Activated CD4-positive, CD25-positive, alpha-beta regulatory T cell treated with anti-CD3 and anti-CD28 coated beads, Interleukin-2, amount 50 U/mL, for 16 hours (primary cell): ENCODE data around the gene HPS4.
A peak's percentile ranks its signal among the peaks of the same experiment; 100 is the strongest.
"Not testable (repeated sequence)": the region's sequence is repeated elsewhere in the genome, so short reads cannot be mapped to it uniquely, and the experiment has no call there.

Experiments used
- DNase-seq: peaks from one replicate; pipeline ENCODE4 v3.0.0-alpha.2; 2020; ENCODE audit warnings: low read depth, low spot score

The HPS4 gene

GRCh38 chr22:26443901-26444690 is 39.5 kb downstream of the HPS4 start:
- DNase-seq = no peak

- DNase-seq = no peak
Measured at GRCh38 chr22:26442086-26442756, 41.4 kb downstream of the HPS4 start.

DNA sequence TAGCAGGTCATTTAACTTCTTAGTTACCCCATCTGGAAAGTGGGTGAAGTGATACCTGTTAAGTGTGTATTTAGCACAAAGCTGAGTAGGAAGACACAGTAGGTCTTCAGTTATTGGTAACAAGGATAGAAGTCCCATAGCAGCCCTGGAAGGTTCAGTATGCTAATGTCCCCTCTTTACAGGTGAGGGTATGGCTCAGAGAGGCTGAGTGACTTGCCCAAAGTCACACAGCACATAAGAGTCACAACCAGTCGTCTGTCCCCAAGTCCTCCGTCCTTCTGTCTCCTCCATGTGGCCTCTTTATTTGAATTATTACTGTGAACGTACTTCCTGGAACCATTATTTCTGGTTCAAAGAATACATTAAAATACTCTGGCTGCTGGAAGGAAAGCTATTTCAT is 44.0 kb downstream of the HPS4 start:
- no peak for DNase-seq

- DNase-seq = not testable (repeated sequence)
Measured at GRCh38 chr22:26438776-26439175, 44.8 kb downstream of the HPS4 start.

DNA sequence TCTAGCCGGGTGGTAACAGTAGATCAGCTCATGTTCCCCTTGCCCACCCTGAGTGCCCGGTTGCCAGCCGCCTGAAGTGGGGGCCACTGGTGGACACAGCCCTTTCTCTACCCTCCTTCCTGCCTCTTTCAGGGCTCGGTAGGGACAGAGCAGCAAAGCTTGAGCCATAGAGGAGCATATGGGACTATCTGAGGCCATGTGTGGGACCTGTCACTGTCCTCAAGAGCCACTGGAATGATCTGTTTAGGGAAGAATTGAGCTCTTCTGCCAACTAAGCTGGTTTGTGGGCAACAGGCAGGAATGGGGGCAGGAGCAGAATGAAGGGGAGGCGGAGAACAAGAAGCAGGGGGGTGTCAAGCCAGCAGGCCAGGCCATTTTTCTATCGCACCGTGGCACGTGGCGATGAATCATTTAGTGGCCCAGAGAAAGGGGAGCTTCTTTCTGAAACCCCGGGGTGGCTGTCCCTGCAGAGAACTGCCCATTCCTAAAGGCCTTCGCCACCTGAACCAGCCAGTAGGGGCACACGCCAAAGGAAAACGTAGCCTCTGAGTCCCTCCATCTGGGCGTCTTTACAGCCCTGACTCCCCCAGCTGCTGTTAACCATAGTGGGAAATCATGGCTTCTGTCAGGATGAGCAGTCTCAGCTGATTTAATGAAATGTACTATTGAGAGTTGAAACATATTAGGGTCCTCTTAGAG is 45.7 kb downstream of the HPS4 start:
- DNase-seq = no peak

GRCh38 chr22:26436903-26437515 is 46.6 kb downstream of the HPS4 start:
- DNase-seq = no peak

DNA sequence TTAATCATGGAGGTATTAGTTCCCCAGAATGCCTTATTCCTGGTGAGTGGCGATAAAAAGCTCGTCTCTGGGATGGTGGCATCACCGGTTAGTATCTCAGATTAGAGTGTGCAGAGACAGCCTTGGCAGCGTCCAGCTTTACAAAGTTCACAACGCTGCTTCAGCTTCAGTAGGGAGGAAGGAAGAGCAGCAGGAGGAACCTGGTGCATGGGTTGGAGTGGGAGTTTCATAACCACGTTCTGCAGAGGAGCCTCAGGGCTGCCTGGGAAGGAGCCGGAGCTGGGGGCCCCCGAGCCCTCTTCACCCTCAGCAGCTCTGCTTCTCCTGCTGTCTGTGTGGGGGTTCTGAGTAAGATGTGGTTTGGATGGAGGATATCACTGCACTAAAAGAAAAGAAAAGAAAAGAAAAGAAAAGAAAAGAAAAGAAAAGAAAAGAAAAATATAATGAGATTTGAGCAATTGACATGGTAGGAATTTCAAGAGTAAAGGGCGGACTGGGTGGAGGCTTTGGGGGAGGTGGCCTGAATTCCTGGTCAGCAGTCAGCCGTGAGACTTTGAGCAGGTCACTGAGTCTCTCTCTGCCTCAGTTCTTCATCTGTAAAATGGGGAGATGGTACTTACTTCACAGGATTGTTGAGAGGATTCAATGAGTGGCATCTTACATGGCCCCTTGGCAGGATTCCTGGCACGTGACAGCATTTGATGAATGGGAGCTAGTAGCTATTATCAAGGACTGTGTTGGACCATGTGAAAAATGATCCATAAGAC is 48.1 kb downstream of the HPS4 start:
- DNase-seq = no peak

- DNase-seq = no peak
Measured at GRCh38 chr22:26433805-26434204, 49.8 kb downstream of the HPS4 start.

DNA sequence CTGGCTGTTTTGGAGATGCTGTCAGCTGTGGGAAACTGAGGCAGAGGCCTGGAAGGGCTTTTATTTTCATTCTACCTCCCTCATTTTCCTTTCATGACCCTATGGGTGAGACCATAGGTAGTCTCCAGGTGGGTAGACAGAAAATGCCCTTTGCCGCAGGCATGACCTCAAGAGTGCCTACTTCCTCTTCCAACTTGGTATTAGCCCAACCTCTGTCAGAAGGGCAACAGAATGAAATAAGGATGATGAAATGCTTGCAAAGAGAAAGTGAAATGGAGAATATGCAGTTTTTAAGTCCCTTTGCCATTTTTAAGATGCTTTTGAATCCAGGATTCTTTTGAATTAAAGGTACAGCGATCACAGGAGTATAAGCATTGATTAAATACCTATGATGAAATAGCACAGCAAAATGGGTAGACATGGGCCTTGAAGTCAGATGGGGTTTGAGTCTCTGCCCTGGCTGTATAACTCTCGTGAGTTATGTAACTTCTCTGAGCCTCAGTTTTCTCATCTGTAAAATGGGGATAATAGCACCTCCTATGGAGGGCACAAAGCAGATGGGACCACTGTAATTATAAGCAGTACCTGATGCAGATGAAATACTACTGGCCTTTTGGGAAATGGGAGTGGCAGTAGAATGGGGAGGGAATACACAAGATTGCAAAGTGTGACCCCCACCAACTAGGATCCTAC is 50.8 kb downstream of the HPS4 start:
- no peak for DNase-seq

GRCh38 chr22:26431261-26431995 is 52.2 kb downstream of the HPS4 start:
- no peak for DNase-seq

DNA sequence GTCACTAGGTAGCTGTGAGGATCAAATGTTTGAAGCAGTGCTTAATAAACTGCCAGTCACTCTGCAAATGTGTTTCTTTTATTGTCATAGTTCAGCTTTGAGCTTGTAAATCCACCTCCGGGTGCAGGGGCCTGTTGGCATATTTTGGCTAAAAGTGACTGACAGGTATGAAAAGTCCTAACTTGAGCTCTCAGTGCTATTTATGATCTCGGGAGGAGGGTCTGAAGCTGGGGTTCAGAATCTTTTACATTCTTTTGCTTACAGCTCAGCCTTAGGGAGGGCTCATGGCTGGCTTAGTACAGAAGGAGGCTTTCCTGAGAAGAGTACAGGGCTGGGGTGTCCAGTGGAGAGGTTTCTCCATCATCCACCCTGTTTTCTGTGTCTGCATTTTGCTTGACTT is 53.0 kb downstream of the HPS4 start:
- no peak for DNase-seq

- DNase-seq = no peak
Measured at GRCh38 chr22:26429458-26430286, 53.9 kb downstream of the HPS4 start.

DNA sequence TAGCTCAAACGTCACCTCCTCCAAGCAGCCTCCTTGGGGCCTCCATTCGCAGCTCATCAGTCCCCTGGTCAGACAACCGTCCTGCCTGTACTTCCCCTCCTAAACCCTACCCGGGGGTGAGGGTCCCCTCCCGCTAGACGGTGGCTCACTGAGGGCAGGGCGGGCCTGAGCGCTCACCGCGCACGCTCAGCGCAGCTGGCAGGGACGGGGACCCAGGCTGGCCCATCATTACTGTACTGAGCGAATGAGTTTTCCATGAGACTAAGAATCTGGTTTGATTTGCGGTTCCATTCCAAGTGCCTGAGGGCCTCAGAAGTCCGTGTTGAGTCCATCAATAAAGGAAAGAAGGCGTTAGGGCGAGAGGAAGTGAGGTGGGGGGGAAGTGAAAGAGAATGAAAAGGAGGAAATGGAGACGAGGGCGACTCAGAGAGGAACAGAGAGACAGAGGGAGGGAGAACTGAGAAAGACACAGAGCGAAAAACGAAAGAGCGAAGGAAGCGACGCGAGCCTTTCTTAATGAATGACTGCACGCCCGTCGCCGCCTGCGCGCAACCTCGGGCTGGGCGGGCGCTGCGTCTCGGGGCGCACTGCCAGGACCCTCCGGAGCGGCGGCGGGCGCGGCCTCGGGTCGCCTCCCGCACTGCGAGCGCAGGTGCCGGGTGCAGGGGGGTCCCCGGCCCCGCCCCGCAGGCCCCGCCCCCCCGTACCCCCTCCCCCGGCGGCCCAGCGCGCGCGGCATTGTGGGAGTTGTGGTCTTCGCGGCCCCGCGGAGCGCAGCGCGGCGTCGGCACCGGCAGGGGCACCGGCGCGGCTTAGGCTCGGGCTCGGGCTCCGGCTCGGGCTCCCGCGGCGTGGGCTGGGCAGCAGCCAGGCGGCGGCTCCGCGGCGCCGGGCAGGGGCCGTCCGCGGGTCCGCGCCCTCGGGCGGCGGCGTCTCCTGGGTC is 54.8 kb downstream of the HPS4 start, which contains the start of gene ASPHD2:
TSS of gene ASPHD2 (plus strand) at position 746 of the 943 bp plus-strand sequence. CDS start 4,356 bp downstream, outside the sequence.
- peak; percentile 60 for DNase-seq

DNA sequence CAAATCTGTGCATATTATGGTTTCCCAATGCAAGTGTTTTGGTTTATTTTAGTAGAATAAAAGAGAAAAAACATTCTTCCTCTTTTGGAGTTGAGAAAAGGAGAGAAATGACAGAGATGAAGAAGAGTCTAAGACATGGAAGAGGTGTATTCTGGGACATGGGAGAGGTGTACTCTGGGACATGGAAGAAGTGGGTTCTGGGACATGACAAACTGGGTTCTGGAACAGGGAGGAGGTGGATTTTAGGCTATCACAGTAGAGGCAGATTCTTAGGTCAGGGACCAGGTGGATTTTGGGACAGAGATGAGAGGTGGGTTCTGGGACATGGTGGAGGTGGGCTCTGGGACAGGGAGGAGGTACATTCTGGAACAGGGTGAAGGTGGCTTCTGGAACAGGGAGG is 56.7 kb downstream of the HPS4 start:
- no peak for DNase-seq

DNA sequence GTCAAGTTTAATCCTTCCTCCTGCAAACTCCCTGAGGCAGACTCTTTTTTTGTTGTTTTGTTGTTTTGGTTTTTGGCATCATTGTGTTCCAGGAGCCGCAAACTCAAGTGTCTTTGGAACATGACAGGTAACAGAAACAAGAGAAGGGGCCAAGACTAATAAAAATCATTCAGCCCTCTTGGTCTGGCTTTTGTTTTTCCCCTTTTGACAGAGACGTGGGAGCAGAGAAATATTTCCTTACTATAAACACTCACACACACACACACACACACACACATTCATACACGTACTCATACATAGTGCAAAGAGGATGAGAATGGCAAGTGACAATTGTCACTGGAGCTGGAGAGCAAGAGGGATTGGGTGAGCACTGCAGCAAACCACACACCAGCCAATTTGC is 65.0 kb downstream of the HPS4 start:
- no peak for DNase-seq

DNA sequence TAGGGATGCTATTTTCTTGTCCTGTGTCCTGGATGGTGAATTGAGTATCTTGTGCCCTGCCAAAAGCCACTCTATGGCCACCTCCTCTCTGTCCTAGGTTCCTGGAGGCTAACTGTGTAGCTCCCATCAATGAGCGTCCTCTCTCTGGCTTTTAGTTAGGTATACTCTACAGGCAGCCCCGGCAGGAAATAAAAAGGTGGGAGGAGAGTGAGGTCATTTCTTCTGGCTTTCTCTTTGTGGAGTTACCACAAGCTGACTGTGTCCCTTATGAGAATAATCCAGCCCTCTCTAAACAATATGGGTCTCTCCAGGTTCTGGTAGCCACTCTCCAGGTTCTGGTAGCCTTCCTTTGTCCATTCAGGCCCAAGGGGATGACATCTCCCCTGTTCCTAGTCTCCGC is 66.2 kb downstream of the HPS4 start:
- no peak for DNase-seq

GRCh38 chr22:26416670-26417276 is 66.8 kb downstream of the HPS4 start:
- DNase-seq = no peak

- no peak for DNase-seq
Measured at GRCh38 chr22:26416256-26416655, 67.3 kb downstream of the HPS4 start.
